Right lung (tissue), 5 donors: ENCODE measurements around the gene RASAL2. TPM values are rescaled to one million over a fixed set of nuclear protein-coding genes. Genes with fewer than 3 reads are reported as not detected.
"Not testable (repeated sequence)": the region's sequence is repeated elsewhere in the genome, so short reads cannot be mapped to it uniquely, and the experiment has no call there.

Experiments used
- DNase-seq, 2 donors: peaks; one replicate each; pipeline ENCODE4 v3.0.0-alpha.2; 2013
- polyA plus RNA-seq, 5 donors: library from polyadenylated mRNA; unstranded; fragments of 120-200 nt; gene quantifications; one replicate each; pipeline versions ENCODE4 v1.2.1 to v1.2.3, GENCODE V29; 2013; ENCODE audit warnings: inconsistent platforms in 1 of 5, low replicate concordance in 1 of 5; ENCODE audit not compliant: insufficient read length in 5 of 5, insufficient read depth in 1 of 5

RASAL2 gene
- polyA plus RNA-seq, 5 donors = 17.2 to 34.3 (median 32.0) TPM

GRCh38 chr1:178155481-178156255, 61.8 kb downstream of the RASAL2 start:
- no peak for DNase-seq

GRCh38 chr1:178160736-178161475, 67.0 kb downstream of the RASAL2 start:
- DNase-seq = no peak

DNA sequence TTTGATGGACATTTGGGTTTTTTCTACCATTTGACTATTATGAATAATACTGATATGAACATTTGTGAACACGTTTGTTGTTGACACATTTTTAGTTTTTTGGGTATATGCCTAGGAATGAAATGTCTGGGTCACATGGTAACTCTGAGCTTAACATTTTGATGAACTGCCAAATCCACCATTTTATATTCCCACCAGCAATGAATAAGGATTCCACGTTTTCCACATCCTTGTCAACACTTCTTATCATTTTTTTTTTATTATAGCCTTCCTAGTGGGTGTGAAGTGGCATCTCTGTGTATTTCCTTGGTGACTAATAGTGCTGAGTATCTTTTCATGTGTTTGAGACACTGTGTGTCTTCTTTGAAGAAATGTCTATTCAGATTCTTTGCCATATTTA, 67.6 kb downstream of the RASAL2 start:
- DNase-seq = no peak

DNA sequence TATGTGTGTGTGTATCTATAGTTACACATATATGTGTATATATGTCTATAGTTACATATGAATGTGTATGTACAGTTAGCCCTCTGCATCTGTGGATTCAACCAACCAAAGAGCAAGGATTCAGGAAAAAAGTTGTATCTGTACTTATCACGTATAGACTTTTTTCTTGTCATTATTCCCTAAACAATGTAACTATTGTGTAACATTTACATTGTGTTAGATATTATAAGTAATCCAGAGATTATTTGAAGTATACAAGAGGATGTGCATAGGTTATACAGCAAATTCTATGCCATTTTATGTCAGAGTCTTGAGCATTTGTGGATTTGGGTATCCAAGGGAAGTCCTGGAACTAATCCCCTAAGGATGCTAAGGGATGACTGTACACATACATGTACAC, 71.3 kb downstream of the RASAL2 start:
- DNase-seq = no peak

GRCh38 chr1:178166429-178167024, 72.6 kb downstream of the RASAL2 start:
- no peak for DNase-seq

- no peak for DNase-seq
Measured at GRCh38 chr1:178168536-178168935, 74.6 kb downstream of the RASAL2 start.

- no peak for DNase-seq
Measured at GRCh38 chr1:178169649-178170048, 75.7 kb downstream of the RASAL2 start.

- no peak for DNase-seq
Measured at GRCh38 chr1:178172939-178173338, 79.0 kb downstream of the RASAL2 start.

DNA sequence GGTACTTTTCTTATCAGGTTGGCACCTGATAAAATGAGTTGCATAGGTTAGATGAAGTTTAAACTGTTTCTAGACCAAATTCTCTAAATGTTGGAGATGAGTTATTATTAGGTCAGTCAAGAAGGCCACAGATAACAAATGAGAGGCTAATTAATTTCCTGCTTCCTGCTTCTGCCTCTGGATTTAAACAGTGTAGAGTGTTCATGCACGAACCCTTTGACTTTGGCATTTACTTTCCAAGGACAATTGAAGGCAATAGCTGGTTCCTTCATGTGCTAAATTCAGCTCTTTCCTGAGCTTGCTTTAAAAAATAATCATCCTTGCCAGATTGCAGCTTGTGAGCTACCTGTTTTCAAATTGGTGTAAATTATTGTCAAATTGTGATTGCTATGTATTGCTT, 80.6 kb downstream of the RASAL2 start:
- DNase-seq = no peak

DNA sequence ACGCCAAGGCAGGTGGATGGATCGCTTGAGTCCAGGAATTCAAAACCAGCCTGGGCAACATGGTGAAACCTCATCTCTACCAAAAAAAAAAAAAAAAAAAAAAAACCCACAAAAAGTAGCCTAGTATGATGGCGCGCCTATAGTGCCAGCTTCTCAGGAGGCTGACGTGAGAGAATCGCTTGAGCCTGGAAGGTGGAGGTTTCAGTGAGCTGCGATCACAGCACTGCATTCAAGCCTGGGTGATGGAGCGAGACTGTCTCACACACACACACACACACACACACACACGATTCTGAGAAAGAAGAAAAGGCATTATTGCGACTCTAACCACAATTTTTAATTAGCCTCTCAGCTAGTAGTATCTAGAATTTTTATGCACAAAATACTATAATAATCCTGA, 86.5 kb downstream of the RASAL2 start:
- no peak for DNase-seq

GRCh38 chr1:178183796-178184195, 89.9 kb downstream of the RASAL2 start:
- DNase-seq = no peak

GRCh38 chr1:178188306-178188705, 94.4 kb downstream of the RASAL2 start:
- no peak for DNase-seq

DNA sequence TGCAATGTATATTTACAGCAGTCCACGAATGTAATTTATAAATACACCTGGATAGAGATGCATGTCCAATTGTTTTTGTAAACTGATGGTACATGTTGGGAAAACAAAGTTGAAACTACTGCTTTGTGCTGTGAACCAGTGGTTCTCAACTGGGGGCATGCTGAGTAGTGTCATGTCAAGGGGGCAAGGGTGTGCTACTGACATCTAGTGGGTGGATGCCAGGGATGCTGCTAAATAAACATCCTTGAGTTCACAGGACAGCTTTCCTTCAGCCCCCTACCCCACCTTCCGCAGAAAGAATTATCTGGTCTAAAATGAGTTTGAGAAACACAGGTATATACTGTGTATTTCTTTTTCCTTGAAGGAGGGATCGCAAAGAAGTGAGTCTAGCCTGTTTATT, 95.9 kb downstream of the RASAL2 start:
- DNase-seq = peak in 1 of 2 donors; percentile 4

- DNase-seq = no peak
Measured at GRCh38 chr1:178190881-178191280, 97.0 kb downstream of the RASAL2 start.

DNA sequence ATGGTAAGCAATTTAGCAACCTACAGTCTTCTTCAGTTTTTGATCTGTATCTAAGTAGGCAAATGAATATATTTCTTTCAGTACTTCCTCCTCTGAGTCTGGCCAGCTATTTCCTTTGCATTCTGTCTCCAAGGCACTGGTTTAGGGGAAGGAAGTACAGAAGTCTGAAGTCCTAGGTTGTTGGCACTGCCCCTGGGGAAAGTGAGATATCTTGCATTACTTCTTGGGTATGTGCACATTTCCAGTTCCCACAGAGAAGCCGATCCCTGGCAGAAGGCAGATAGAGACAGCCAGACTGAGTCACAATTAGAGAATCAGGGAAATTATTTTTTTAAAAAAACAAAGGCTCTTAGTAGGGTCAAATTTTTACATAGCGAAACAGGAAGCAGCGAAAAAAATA, 98.8 kb downstream of the RASAL2 start:
- peak; percentile 9 to 12 for DNase-seq

DNA sequence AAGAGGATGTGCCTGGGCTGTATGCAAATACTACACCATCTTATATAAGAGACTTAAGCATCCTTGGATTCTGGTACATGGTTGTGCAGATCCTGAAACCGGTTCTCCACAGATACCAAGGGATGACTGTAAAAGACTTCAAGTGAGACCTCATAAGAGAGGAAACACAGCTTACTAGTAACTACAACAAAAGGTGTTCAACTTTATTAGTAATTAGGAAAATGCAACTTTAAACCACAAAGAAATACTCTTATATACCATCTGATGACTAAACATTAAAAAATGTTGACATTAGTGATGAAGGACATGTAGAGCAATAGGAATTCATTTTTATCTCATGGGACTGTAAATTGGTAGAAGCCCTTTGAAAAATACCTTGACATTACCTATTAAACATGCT, 102.7 kb downstream of the RASAL2 start:
- no peak for DNase-seq

- not testable (repeated sequence) for DNase-seq
Measured at GRCh38 chr1:178202095-178202494, 108.2 kb downstream of the RASAL2 start.

DNA sequence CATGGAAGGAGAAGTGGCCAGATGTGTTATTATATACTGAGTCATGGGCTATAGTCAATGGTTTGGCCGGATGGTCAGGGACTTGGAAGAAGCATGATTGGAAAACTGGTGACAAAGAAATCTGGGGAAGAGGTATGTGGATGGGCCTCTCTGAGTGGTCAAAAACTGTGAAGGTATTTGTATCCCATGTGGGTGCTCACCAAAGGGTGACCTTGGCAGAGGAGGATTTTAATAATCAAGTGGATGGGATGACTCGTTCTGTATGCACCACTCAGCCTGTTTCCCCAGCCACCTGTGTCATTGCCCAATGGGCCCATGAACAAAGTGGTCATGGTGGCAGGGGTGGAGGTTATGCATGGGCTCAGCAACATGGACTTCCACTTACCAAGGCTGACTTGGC, 108.6 kb downstream of the RASAL2 start:
- not testable (repeated sequence) for DNase-seq

- DNase-seq = not testable (repeated sequence)
Measured at GRCh38 chr1:178208269-178208856, 114.5 kb downstream of the RASAL2 start.

GRCh38 chr1:178209935-178210334, 116.0 kb downstream of the RASAL2 start:
- DNase-seq = no peak

DNA sequence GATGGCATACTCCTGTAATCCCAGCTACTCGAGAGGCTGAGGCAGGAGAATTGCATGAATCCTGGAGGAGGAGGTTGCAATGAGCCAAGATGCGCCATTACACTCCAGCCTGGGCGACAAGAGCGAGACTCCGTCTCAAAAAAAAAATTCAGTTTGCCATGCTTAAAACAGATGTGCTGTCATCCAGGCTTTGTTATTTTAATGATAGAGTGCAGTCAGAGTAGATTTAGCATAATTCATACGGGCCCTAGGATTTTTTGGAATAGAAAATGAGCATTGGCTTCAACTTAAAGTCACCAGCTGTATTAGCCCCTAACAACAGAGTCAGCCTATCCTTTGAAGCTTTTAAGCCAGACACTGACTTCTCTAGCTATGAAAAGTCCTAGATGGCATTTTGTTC, 124.6 kb downstream of the RASAL2 start:
- no peak for DNase-seq

DNA sequence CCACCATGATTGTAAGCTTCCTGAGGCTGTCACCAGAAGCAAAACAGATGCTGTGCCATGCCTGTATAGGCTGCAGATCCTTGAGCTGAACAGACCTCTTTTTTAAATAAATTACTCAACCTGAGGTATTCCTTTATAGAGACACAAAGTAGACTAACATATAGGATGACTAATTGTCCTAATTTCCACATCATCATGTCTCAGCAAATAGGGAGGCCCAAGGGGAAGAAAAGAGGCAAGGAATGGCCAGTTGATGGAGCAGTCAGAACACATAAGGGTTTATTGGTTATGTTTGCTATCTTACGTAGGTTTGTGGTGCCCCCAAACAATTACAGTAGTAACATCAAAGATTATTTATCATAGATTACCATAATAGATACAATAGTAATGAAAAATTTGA, 126.2 kb downstream of the RASAL2 start:
- no peak for DNase-seq

DNA sequence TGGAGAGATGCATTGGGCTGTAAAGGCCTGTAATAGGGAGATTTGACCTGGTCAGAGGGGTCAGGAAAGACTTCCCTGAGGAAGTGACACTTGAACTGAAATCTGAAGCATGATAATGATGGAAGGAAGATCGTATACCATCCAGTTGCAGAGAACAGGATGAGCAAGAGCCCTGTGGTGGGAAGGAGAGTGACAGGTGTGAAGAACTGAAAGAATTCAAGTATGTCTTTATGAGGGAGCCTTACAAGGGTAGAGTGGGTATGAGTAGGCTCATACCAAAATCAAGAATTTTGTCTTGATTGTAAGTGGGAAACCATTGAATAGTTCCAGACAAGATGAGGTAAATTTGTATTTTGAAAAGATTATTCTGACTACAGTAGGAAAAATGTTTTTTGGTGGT, 129.4 kb downstream of the RASAL2 start:
- no peak for DNase-seq
